Measurements from ENCODE around the gene ALDH7A1. TPM values are rescaled to one million over a fixed set of nuclear protein-coding genes. Genes with fewer than 3 reads are reported as not detected.

The ALDH7A1 gene
- total RNA-seq, 1 donor from 2014 or later = 12.5 TPM

GRCh38 chr5:126509339-126509738, 85.7 kb downstream of the ALDH7A1 start:
- no peak for DNase-seq (ENCODE audit: low read depth in 2 of 2)

GRCh38 chr5:126508962-126509279, 86.1 kb downstream of the ALDH7A1 start:
- DNase-seq (ENCODE audit: low read depth in 2 of 2) = peak; percentile 28 to 63

- no peak for DNase-seq (ENCODE audit: low read depth in 2 of 2)
These were observed 86.6 kb downstream of the ALDH7A1 start for GRCh38 chr5:126508251-126508961.

DNA sequence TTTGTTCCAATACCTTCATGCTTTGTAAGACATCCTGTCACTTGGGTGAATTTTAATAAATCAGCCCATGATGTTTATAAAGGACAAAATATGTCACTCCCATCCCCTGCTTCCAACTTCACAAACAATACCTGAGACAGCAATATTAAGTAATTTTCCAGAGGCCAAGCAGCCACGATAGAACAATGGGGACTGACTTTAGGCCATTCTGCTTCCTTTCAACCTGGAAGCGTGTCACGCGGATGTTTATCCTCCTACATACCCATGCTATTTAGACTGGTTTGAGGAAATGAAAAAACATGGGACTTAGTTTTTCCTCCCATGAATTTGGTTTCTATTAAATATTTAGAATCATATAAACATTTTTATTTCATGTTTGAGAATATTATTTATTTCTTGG, 88.9 kb downstream of the ALDH7A1 start:
- DNase-seq (ENCODE audit: low read depth in 2 of 2) = peak; percentile 43 to 50

GRCh38 chr5:126503602-126504104, 91.4 kb downstream of the ALDH7A1 start:
- DNase-seq (ENCODE audit: low read depth in 2 of 2) = peak; percentile 46 to 68

DNA sequence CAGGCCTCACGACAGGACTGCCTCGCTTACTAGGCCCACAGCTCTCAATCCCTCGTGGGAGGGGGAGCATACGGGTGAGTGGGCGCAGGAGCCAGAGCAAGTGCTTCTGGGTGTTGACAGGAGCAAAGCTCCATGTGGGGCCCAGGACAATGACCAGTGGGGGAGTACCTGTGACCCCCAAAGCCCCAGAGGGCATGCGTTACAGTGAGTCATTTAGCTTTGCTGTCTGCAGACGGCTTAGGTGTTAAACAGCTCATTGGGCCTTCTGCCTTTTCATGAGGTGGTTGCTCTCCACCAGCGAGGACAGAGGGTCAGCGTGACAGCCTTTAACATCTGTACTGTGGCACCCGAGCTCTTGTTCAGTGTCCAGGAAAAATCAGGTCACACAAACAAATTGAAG, 93.6 kb downstream of the ALDH7A1 start:
- no peak for DNase-seq (ENCODE audit: low read depth in 2 of 2)

DNA sequence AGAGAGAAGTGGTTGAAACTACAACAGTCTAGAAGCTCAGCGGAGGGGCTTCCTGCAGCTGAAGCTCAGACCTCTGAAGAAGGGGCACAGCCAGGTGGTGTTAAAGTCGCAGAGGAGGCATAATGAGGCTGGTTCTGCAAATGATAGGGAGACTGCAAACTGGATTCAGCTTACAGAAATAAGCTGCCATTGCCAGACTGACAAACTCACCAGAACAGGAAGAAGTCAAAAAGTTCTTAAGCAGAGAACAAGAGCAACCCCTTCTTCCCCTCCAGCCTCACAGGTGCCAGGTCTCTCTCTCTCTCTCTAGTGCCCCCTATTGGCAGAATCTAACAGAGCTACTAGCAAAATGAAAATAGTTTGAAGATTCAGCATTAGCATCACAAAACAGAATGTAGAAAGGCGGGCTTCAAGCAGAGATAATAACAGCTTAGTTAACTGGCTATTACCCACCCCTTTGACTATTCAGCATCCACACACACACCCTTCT, 95.1 kb downstream of the ALDH7A1 start:
- DNase-seq (ENCODE audit: low read depth in 2 of 2) = peak; percentile 28 to 42

DNA sequence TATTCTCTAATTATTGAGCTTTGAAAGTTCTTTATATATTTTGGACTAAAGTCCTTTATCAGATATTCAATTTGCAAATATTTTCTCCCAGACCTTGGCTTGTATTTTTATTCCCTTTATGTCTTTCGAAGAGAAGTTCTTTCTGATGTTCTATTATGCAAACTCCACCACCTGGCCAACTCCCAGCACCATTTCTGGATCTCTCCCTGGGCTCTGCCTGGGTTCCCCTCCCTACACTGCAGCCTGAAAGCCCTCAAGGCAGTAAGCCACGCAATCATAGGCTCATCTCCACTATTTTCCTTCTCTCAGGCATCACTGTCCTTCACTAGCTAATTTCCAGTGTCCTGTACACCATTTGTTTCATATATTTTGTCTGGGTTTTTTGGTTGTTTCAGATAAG, 95.7 kb downstream of the ALDH7A1 start:
- DNase-seq (ENCODE audit: low read depth in 2 of 2) = no peak

- no peak for DNase-seq (ENCODE audit: low read depth in 2 of 2)
These were observed 97.5 kb downstream of the ALDH7A1 start for GRCh38 chr5:126497506-126497905.

DNA sequence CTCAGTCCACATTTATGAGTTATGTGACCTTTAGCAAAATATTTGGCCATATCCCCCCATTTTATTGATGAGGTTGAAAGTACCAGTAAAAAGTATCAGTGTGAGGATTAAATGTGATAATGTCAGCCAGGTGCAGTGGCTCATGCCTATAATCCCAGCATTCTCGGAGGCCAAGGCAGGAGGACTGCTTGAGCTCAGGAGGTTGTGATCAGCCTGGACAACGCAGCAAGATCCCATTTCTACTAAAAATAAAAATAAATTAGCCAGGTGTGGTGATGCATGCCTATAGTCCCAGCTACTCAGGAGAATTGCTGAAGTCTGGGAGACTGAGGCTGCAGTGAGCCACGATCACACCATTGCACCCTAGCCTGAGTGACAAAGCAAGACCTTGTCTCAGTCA, 100.6 kb downstream of the ALDH7A1 start:
- DNase-seq (ENCODE audit: low read depth in 2 of 2) = no peak

GRCh38 chr5:126492939-126493338, 102.1 kb downstream of the ALDH7A1 start:
- DNase-seq (ENCODE audit: low read depth in 2 of 2) = peak in 1 of 2 donors; percentile 28

DNA sequence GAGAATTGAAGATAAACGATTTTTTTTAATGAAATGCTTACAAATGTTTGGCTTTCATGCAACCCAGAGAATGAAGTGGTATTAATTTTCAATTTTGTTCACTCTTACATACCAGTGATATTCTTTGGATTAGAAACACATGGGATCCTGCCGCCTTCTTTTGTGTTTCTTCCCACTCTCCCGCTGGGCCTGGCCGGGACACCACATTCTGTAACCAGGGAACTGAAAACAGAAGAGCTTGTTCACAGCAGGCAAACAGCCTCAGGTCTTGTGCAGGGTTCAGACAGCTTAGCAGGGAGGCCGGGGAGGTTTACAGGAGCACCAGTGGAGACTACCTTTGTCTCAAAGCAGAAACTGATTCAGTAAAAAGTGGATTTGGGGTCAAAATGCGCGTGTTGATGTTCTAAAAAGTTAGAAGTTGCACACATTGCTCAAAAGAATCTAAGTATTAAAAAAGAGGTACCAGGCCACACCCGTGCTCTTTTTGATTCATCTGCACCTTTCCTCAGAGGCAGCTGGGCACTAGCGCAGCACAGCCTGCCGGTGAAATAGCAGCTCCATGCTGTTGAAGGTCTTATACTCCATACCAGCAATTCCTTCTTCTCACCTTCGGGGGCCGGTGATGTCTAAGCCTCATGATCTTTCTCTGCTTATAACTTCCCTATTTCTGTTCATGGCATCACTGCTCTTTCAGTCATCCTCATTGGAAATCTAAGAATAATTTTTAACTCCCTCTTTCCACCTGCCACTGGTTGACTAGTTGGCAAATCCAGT, 104.7 kb downstream of the ALDH7A1 start:
- DNase-seq (ENCODE audit: low read depth in 2 of 2) = no peak

DNA sequence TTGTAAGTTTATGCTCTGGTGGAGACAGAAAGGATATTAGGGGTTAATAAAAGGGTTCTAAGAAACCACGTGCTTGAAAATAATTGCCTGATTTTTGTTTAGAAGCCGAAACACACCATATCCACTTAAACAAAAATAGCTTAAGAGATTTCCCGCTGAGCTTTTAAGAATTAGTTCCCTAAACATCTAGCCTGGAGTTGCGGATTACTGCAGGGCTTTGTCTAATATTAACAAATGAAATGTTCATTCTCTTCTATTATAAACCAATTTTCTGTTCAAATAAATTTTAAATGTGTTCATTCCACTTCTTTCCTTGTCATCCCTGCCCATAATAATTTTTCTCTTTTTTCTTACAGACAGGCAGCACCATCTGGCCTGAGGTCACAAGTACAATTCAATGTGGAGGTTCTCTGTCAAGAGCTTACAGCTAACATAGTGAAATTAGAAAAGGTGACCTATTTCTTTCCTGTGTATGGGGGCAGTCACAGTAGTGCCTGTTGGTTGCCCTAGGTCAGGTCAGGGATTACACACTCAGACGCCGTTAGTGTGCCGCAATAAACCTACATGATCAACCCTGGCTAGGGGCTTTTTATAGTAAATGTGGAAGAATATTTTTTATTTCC, 106.5 kb downstream of the ALDH7A1 start:
- no peak for DNase-seq (ENCODE audit: low read depth in 2 of 2)

DNA sequence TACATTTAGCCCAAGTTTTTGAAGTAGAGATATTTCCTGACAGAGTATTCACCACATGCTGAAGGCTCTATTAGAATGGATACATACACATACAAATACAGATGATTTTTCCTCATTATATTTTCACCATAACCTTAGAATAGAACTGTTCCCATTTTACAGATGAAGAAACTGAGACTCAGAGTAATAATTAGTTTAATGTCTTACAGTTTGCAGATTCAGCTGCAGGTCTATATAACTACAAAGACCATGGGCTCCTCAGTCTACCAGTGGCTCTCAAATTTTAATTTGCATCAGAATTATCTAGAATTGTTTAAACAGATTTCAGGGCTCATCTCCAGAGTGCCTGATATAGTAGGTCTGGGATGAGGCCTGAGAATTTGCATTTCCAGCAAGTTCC, 107.4 kb downstream of the ALDH7A1 start:
- DNase-seq (ENCODE audit: low read depth in 2 of 2) = no peak

GRCh38 chr5:126486332-126486731, 108.7 kb downstream of the ALDH7A1 start:
- no peak for DNase-seq (ENCODE audit: low read depth in 2 of 2)

- no peak for DNase-seq (ENCODE audit: low read depth in 2 of 2)
These were observed 110.8 kb downstream of the ALDH7A1 start for GRCh38 chr5:126484253-126484652.

- DNase-seq (ENCODE audit: low read depth in 2 of 2) = peak in 1 of 2 donors; percentile 10
These were observed 111.9 kb downstream of the ALDH7A1 start for GRCh38 chr5:126483156-126483555.

- no peak for DNase-seq (ENCODE audit: low read depth in 2 of 2)
These were observed 112.4 kb downstream of the ALDH7A1 start for GRCh38 chr5:126482591-126482990.

DNA sequence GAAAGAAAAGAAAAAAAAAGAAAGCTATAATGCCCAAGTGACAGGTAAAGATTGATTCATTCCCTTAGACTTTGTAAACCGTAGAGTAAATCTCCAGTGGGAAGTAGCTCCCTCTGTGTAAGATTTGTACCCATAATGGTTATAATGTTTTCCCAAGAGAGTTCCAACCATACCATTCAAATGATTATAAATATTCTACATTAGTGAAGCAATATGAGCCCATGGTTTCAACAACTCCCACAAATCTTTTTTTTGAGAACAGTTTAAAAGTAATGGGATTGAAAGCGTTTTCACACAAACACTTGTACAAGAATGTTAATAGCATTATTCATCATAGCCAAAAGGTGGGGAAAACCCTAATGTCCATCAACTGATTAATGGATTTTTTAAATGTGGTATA, 113.8 kb downstream of the ALDH7A1 start:
- DNase-seq (ENCODE audit: low read depth in 2 of 2) = no peak

Measured in lung microvascular endothelial cell (primary cell).